Myocyte (in vitro differentiated cells): Measurements from ENCODE around the gene ANKDD1A. TPM values are rescaled to one million over a fixed set of nuclear protein-coding genes. Genes with fewer than 3 reads are reported as not detected.

ENCODE experiments used
- DNase-seq: peaks from one replicate; pipeline ENCODE4 v3.0.0-alpha.2; 2012; ENCODE audit warnings: low read depth
- total RNA-seq: library from RNA; depleted of rRNA; stranded (reverse); fragments of >200 nt; gene quantifications from 2 replicates; pipeline ENCODE4 v1.2.3, GENCODE V29; 2014

Gene ANKDD1A
- total RNA-seq, 1 donor from 2014 or later, result 4.6 TPM

DNA sequence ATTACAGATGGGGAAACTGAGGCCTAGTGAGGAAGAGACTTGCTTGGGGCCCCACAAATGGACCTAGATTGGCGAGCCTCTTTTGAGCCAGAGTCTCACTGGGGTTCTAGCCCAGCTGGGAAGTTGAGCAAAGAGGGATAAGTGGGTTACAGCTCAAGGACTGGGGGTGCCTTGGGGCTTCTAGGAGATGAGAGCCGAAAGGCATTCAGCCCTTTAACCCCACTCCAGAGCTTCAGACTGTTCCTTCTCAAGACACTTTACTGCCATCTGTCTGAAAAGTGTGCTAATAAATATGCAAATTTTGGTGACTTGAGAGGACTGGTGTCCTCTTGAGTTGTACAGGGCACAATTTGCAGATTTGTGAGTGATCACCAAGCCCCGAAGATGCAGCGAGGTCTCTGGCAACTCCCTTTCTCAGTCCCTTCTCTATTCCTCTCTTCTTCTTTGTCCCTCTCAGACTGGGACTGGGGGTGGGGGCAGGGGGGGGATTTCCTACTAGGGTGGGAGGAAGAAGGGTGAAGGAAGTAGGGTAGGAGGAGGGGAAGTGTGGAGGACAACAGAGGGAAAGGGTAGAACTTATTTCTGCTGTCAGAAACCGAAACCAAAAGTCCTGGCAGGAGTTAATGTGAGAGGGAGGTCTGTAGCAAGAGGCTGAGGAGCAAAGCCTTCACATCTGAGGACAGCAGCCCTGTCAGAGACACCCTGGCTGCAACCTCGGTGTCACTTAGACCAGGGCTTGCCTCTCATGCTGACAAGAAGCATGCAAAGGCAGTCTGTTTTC lies 16.2 kb upstream of the ANKDD1A start:
- DNase-seq, result no peak

DNA sequence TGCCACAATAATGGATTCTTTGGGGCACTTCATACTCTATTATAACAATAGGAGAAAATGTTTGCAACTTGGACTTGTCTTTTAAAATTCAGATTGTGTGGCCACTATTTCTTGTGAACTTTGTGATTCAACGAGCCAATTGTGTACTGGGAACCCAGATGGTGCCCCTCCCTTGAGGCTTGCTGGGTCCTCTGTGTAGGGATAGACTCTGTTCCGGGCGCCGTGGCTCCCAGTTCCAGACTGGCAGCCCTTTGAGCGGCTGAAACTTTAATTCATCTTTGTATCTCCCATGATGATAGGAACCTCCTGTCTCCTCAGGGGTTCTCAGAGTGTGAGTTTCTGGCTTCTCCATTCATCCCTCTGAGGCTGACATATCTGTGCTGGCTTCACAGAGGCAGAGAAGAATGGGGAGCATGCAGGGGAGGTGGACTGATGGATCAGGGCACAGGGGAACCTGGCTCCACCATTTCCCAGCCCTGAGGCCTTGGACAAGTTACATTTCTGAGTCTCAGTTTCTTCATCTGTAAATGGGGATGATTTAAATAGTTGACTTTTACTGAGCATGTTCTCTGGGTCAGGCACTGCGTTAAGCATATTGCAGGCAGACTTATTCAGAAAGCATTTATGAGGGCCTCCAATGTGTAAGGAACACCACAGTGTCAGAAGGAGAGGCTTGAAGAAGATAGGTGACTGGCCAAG lies 15.2 kb upstream of the ANKDD1A start:
- no peak for DNase-seq

GRCh38 chr15:64897345-64897985 lies 14.2 kb upstream of the ANKDD1A start:
- peak; percentile 89 for DNase-seq

DNA sequence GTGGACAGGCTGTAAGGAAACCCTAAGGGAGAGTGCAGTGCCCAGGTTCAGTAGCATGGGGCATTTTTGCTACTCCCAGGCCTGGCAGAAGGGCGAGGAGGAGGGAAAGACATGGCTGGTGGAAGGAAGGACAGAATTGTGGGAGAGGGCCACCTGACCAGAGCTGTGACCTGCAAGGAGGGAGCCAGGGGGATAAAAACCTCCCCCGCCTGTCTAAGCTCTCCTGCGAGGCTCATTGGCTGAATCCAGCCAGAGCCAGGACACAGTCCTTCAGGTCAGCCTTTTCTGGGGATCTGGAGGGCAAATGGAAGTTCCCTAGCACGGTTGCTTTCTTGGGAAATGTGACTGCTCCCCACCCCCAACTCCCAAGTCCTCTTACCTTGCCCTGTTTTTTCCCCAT lies 13.3 kb upstream of the ANKDD1A start:
- DNase-seq, result no peak

DNA sequence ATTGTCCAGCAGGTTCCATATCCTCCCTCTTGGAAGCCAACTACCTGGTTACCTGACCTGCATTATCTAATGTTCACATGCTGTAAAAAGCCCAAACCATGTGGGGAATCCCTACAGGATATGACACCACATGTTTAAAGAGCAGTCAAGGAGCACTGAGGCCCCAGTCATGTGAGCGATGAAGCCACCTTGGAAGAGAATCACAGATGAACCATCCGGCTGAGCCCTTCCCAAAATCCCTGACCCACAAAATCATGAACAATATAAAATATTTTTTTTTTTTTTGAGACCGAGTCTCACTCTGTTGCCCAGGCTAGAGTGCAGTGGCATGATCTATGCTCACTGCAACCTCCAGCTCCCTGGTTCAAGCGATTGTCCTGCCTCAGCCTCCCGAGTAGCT lies 10.6 kb upstream of the ANKDD1A start:
- no peak for DNase-seq

DNA sequence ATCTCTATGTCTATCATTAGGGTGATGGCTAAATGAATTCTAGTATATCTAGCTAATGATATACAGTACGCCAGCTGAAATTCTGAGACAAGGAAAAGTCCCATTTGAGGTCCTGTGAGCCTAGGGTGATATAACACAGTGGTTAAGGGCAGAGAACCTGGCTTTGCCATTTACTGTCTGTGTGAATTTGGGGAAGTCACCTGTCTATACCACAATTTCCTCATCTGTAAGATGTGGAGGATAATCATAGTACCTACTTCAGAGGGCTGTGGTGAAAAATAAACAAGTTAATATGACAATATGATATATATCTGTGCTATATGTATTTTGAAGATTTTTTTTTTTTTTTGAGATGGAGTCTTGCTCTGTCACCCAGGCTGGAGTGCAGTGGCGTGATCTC lies 9.8 kb upstream of the ANKDD1A start:
- no peak for DNase-seq

- DNase-seq, result no peak
Measured at GRCh38 chr15:64902863-64903262, 8.8 kb upstream of the ANKDD1A start.

DNA sequence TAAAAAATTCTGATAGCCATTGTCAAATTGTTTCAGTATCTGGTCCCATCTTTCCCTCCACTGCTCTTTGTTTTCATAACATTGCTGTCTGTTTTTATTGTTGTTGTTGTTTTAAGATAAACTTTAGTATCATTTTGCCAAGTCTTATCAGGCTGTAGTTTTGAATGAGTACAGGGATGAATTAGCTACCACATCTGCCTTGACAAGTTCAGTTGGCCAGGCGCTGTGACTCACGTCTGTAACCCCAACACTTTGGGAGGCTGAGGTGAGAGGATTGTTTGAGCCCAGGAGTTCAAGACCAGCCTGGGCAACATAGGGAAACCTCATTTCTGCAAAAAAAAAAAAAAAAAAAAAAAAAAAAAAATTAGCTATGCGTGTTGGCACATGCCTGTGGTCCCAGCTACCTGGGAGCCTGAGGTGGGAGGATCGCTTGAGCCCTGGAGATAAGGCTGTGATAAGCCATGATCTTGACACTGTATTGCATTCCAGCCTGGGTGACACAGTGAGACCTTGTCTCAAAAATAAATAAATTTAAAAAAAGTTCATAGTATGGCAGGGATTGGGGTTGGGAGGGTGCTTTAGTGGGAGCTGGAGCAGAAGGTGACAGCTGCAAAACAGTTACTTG lies 8.3 kb upstream of the ANKDD1A start:
- no peak for DNase-seq

DNA sequence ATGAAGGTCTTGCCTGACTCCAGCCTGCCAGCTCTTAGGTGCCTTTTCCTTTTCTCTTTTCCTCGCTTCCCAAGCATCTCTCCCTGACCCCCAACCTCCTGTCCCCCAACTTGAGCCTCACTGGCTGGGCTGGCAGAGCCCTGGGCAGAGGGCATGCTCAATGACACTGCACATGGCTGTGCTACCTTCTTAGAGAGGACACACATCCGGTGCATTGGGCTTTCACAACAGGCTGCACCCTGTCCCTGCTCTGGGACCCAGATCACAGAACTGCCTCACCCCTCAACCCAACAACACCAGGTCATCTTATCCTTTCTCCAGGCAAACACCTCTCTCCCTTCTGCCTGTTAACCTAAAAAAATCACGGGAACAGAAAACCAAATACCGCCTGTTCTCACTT lies 7.5 kb upstream of the ANKDD1A start:
- no peak for DNase-seq

- no peak for DNase-seq
Measured at GRCh38 chr15:64905119-64905831, 6.4 kb upstream of the ANKDD1A start.

- no peak for DNase-seq
Measured at GRCh38 chr15:64905941-64906340, 5.8 kb upstream of the ANKDD1A start.

DNA sequence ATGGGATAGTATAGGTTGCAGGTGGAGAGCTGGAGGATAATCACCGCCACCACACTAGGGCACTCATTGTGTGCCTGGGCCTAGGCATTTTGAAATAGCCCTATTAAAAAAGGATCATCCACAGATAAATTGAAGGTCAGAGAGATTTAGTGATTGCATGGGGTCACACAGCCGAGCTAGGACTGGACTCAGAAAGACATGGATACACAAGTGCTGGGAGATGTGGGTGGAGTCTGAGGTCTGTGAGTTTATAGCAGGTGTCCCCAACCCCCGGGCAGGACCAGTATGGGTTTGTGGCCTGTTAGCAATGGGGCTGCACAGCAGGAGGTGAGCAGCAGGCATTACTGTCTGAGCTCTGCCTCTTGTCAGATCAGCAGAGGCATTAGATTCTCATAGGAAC lies 5.3 kb upstream of the ANKDD1A start:
- no peak for DNase-seq

- no peak for DNase-seq
Measured at GRCh38 chr15:64907991-64908390, 3.7 kb upstream of the ANKDD1A start.

DNA sequence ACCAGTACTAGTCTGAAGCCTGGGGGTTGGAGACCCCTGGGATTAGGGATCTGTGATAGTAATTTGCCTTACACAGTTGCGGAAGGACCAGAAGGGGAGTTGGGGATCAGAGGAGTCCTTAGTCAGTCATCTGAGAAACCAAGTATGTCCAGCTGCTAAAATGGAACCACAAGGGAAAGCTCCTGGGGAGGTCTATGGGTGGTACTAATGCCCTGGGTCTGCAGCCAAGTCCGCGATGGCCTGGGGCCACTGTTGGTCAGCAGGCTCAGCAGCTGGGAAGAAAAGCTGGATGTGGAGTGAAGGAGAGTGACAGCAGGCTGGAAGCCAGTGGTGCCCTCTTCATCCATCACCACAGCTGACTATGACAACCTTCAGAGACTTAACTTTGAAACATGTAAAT lies 2.2 kb upstream of the ANKDD1A start:
- peak; percentile 88 for DNase-seq

DNA sequence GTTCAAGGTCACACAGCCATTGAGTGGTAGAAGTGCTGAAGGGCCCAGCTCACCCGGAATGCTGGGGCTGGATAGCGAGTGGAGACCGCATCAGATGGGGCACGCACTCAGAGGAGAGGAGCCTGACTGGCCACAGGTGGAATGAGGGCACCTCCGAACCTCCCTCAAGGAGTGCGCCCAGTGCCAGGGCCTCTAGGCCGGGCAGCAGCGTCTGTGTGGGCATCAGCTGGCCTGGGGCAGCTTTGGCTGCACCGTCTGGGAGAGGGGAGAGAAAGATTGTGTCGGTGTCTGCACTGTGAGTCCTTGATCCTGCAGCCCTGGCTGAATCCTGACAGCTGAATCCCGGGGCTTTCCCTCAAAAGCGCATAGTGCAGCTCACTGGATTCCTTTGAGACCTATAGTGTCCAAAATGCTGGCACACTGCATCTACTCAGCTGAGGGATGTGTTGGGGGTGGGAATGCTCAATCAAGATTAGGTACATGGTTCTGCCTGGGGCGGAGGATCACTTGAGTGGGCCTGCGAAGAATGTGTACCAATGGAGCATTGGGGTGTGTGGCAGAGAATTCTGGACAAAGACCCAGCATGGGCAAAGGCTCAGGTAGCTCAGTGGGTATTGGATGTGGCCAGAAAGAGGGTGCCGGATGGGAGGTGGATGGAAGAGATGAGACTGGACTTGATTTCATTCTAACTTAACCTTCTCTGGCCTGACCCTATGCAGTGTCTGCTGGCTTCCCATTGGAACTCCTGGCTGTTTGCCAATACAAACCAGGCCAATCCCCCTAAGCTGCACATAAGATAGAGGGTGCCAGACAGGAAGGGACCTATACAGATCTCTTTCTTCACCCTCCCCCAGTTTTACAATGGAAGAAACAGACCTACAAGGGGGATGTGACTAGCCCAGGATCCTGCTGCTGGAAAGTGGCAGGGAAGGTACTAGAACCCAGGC lies 950 bp downstream of the ANKDD1A start:
- DNase-seq, result no peak

GRCh38 chr15:64915518-64916227 lies 4.0 kb downstream of the ANKDD1A start:
- no peak for DNase-seq

- no peak for DNase-seq
Measured at GRCh38 chr15:64916365-64916764, 4.7 kb downstream of the ANKDD1A start.

GRCh38 chr15:64917211-64917610 lies 5.5 kb downstream of the ANKDD1A start:
- DNase-seq, result no peak

GRCh38 chr15:64919721-64920120 lies 8.0 kb downstream of the ANKDD1A start:
- no peak for DNase-seq
